Muscle layer of duodenum (tissue), 2 donors: Measurements from ENCODE around the gene RASSF9.

Source experiments
- H3K27ac ChIP-seq: one replicate; pipeline ENCODE4 v1.7.0; 2013; ENCODE audit warnings: mild to moderate bottlenecking, low read length
- H3K27me3 ChIP-seq: one replicate; pipeline ENCODE4 v1.7.0; 2013; ENCODE audit warnings: low read depth, mild to moderate bottlenecking, control low read depth, low read length
- H3K36me3 ChIP-seq, 2 donors: one replicate each; pipeline ENCODE4 v1.7.0; 2013; ENCODE audit warnings: low read length in 2 of 2, control low read depth in 1 of 2, mild to moderate bottlenecking in 1 of 2; ENCODE audit not compliant: insufficient read depth in 2 of 2, control insufficient read depth in 1 of 2
- H3K4me1 ChIP-seq, 2 donors: one replicate each; pipeline ENCODE4 v1.7.0; 2013; ENCODE audit warnings: low read length in 2 of 2, mild to moderate bottlenecking in 2 of 2, control low read depth in 1 of 2, moderate library complexity in 1 of 2; ENCODE audit not compliant: insufficient read depth in 2 of 2, control insufficient read depth in 1 of 2
- H3K4me3 ChIP-seq, 2 donors: one replicate each; pipeline ENCODE4 v1.7.0; 2013; ENCODE audit warnings: low read length in 2 of 2, low read depth in 1 of 2, mild to moderate bottlenecking in 1 of 2
- H3K9me3 ChIP-seq, 2 donors: one replicate each; pipeline ENCODE4 v1.7.0; 2013; ENCODE audit warnings: low read length in 2 of 2, control low read depth in 1 of 2, mild to moderate bottlenecking in 1 of 2; ENCODE audit not compliant: control insufficient read depth in 1 of 2
- donor health status: healthy.

Gene RASSF9

GRCh38 chr12:85784096-85784720, 52.0 kb downstream of the RASSF9 start:
- no peaks in the 10 kb centered on the region for H3K9me3 ChIP-seq
- no peak overlapping the region for H3K27ac ChIP-seq
- H3K27me3 ChIP-seq = no peaks in the 10 kb centered on the region
- H3K4me1 ChIP-seq = no peaks in the 10 kb centered on the region
- no peak overlapping the region for H3K4me3 ChIP-seq
- no peaks in the 10 kb centered on the region for H3K36me3 ChIP-seq

- no peak overlapping the region for H3K4me3 ChIP-seq
- no peak overlapping the region for H3K27ac ChIP-seq
- no peaks in the 10 kb centered on the region for H3K36me3 ChIP-seq
- H3K27me3 ChIP-seq = no peaks in the 10 kb centered on the region
- H3K4me1 ChIP-seq = no peaks in the 10 kb centered on the region
- H3K9me3 ChIP-seq = no peaks in the 10 kb centered on the region
These were observed 53.5 kb downstream of the RASSF9 start for GRCh38 chr12:85782711-85783110.

- Histone ChIP-seq H3K4me1 (no peaks in the 10 kb centered on the region), H3K27ac (no peak overlapping the region), H3K27me3 (no peaks in the 10 kb centered on the region), H3K4me3 (no peak overlapping the region), H3K36me3 (no peaks in the 10 kb centered on the region), H3K9me3 (no peaks in the 10 kb centered on the region)
These were observed 54.4 kb downstream of the RASSF9 start for GRCh38 chr12:85781766-85782165.

GRCh38 chr12:85779768-85780167, 56.4 kb downstream of the RASSF9 start:
- H3K27me3 ChIP-seq = no peaks in the 10 kb centered on the region
- no peaks in the 10 kb centered on the region for H3K36me3 ChIP-seq
- no peaks in the 10 kb centered on the region for H3K9me3 ChIP-seq
- no peaks in the 10 kb centered on the region for H3K4me1 ChIP-seq
- H3K4me3 ChIP-seq = no peak overlapping the region
- no peak overlapping the region for H3K27ac ChIP-seq

GRCh38 chr12:85775091-85775490, 61.1 kb downstream of the RASSF9 start:
- H3K36me3 ChIP-seq = no peaks in the 10 kb centered on the region
- H3K4me3 ChIP-seq = no peak overlapping the region
- H3K27me3 ChIP-seq = no peaks in the 10 kb centered on the region
- no peaks in the 10 kb centered on the region for H3K4me1 ChIP-seq
- H3K27ac ChIP-seq = no peak overlapping the region
- no peaks in the 10 kb centered on the region for H3K9me3 ChIP-seq

GRCh38 chr12:85765453-85765869, 70.7 kb downstream of the RASSF9 start:
- Histone ChIP-seq H3K36me3 (no peaks in the 10 kb centered on the region), H3K27ac (no peak overlapping the region), H3K27me3 (no peaks in the 10 kb centered on the region), H3K4me3 (no peak overlapping the region), H3K4me1 (no peaks in the 10 kb centered on the region), H3K9me3 (no peaks in the 10 kb centered on the region)

- Histone ChIP-seq H3K4me1 (no peaks in the 10 kb centered on the region), H3K36me3 (no peaks in the 10 kb centered on the region), H3K27ac (no peak overlapping the region), H3K4me3 (no peak overlapping the region), H3K27me3 (no peaks in the 10 kb centered on the region), H3K9me3 (peaks cover 0 to 8% of the 10 kb centered on the region in 2 donors)
These were observed 76.6 kb downstream of the RASSF9 start for GRCh38 chr12:85759623-85760022.

GRCh38 chr12:85759091-85759490, 77.1 kb downstream of the RASSF9 start:
- Histone ChIP-seq H3K27ac (no peak overlapping the region), H3K9me3 (peaks cover 0 to 8% of the 10 kb centered on the region in 2 donors), H3K4me1 (no peaks in the 10 kb centered on the region)

GRCh38 chr12:85755760-85756159, 80.4 kb downstream of the RASSF9 start:
- no peak overlapping the region for H3K27ac ChIP-seq
- H3K4me1 ChIP-seq = no peaks in the 10 kb centered on the region
- H3K36me3 ChIP-seq = no peaks in the 10 kb centered on the region
- H3K27me3 ChIP-seq = no peaks in the 10 kb centered on the region
- H3K4me3 ChIP-seq = no peak overlapping the region
- peaks cover 0 to 8% of the 10 kb centered on the region in 2 donors for H3K9me3 ChIP-seq

More at GRCh38 chr12:85759091-85759490, 77.1 kb downstream of the RASSF9 start:
- Histone ChIP-seq H3K4me3 (no peak overlapping the region), H3K27me3 (no peaks in the 10 kb centered on the region), H3K36me3 (no peaks in the 10 kb centered on the region)
